Brain pericyte (primary cell): ENCODE results near the gene KIAA0319L.

Experiments used
- DNase-seq: peaks from one replicate; pipeline ENCODE4 v3.0.0-alpha.2; 2012; ENCODE audit warnings: low read depth, low spot score

Gene KIAA0319L

DNA sequence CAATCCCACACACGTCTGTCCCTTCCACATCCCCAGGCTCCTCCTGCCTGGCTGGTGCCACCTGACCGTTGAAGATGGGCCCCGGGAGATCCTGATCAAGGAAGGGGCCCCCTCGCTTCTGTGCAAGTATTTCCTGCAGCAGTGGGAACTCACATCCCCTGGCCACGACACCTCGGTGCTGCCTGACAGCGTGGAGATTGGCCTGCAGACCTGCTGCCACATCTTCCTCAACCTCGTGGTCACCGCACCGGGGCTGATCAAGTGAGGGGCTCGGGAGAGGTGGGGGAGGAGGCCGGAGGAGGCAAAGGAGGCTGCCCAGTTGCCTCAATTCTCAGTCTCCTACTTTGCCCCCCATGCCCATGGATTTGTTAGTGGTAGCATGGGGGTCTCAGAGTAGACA lies 6.0 kb upstream of the KIAA0319L start:
- no peak for DNase-seq

DNA sequence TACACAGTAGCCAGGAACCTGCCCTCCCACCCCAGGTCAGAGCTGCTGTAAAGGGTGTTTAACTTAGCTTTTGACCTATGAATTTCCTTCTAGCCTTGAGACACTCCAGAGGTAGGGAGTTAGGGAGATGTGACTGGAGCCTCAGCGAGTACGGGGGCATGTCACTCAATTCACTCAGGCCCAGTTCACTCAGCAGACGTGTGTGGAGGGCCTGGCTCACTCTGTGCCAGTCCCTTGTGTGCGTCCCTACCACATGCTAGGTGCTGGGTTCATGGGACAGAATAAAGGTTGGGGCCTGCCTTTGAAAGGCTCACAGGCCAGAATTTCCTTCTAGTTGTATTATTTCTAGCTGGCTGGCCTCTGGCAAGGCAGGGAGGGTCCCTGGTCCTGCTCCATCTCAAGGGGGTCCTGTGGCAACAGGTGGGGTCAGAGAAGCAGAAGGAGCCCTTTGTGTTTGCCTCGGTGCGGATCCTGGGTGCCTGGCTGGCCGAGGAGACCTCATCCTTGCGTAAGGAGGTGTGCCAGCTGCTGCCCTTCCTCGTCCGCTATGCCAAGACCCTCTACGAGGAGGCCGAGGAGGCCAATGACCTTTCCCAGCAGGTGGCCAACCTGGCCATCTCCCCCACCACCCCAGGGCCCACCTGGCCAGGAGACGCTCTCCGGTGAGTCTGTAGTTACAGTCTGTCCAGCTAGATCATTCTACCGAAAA lies 4.9 kb upstream of the KIAA0319L start:
- no peak for DNase-seq

DNA sequence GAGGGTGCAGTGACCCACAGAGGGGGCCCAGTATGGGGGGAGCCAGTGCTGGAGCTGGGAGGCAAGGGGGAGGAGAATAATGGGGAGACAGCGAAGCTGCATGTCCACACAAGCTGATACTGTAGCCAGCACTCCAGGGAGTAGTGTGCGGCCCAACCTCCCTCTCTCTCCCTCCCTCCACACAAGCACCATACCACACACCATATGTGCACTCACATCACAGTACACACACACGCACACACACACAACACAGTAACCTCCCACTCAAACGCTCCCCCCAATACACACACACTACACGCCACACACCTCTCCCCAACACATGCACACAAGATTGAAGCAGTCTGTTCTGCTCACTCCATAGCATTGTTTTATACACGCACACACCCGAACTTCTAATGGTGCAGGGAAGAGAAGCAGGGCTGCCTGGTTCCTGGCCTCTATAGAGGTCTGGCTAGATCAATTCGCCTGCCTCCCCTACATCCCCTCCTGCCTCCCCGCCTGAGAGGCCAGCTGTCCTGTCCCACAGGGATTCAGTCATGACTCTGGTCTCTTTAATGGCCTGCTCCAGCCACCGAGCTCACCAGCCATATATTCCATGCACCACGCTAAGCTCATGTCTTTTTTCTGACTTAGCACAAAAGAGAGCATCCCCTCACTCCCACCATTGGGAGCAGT lies 4.2 kb upstream of the KIAA0319L start:
- no peak for DNase-seq

DNA sequence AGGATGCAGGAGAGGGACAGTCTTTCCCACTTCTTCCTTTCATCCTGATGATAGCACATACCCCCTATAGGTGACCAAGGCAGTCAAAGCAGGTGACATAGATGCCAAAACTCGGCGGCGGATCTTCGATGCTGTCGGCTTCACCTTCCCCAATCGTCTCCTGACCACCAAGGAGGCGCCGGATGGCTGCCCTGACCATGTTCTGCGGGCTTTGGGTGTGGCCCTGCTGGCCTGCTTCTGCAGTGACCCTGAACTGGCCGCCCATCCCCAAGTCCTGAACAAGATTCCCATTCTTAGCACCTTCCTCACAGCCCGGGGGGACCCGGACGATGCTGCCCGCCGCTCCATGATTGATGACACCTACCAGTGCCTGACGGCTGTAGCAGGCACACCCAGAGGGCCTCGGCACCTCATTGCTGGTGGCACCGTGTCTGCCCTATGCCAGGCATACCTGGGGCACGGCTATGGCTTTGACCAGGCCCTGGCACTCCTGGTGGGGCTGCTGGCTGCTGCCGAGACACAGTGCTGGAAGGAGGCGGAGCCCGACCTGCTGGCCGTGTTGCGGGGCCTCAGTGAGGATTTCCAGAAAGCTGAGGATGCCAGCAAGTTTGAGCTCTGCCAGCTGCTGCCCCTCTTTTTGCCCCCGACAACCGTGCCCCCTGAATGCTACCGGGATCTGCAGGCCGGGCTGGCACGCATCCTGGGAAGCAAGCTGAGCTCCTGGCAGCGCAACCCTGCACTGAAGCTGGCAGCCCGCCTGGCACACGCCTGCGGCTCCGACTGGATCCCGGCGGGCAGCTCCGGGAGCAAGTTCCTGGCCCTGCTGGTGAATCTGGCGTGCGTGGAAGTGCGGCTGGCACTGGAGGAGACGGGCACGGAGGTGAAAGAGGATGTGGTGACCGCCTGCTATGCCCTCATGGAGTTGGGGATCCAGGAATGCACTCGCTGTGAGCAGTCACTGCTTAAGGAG lies 3.3 kb upstream of the KIAA0319L start:
- no peak for DNase-seq

DNA sequence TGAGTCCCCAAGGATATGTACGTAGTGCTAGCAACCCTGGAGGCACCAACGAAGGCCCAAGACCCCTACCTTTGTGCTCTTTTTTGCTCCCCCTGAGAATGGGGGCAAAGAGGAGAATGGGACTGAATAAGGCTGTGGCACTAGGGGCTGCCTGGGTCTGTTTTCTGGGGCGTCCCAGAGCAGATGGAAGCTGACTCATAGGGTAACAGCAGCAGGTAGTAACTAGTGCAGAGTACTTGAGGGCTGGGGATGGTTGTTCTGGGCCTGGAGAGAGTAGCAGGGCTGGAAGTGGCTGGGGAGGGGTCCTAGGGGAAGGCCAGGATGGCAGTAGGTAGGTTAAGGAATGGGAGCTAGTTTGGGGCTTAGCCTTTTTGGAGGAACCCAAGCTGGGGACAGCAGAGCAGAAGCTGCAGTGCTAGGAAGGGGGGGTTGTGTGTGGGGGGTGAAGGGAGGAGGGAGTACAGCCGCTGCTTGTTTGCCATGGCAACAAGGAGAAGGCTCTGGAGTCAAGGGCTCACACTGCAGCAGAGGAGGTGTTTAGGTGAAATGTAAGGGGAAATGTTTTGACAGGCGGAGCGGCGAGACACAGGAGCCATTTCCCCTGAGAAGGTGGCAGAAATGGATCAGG lies 2.2 kb upstream of the KIAA0319L start:
- DNase-seq, result no peak

DNA sequence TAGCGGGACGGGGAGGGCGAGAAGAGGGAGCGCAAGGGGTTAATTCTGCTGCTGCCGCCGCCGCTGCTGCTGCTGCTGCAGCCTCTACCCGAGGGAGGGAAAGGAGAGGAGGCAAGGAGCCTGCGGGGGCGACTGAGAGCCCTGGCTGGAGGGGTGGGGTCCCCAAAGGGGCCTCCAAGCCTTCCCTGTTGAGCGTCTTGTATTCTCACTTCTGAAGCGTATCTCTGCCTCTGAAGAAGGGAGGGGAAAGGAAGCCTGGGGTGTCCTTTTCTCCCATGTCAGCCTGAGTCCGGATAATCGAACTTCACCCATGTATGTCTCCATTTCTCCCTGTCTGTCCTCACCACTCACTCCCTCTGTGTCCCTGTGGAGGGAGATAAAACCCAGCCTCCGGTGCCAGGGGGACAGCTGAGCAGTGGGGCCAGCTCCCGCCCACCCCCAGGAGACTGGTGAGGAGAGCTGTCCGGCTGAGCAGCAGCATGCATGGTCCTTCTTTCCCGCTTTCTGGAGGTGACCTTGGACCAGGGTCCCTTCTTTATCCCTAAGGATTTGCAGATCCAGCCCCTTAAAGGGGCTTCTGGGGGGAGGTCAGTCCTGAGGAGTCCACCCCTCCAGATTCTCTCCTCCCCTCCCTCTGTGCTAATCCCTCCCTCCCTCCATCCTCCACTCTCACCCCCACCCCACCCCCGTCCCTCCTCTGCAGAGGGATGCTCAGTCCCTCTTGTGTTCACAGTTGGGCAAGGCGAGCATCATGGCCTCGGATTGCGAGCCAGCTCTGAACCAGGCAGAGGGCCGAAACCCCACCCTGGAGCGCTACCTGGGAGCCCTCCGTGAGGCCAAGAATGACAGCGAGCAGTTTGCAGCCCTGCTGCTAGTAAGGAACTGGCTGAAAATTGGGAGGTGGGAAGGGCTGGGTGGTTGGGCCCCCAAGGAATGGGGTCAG lies 1.4 kb upstream of the KIAA0319L start:
- DNase-seq, result no peak

DNA sequence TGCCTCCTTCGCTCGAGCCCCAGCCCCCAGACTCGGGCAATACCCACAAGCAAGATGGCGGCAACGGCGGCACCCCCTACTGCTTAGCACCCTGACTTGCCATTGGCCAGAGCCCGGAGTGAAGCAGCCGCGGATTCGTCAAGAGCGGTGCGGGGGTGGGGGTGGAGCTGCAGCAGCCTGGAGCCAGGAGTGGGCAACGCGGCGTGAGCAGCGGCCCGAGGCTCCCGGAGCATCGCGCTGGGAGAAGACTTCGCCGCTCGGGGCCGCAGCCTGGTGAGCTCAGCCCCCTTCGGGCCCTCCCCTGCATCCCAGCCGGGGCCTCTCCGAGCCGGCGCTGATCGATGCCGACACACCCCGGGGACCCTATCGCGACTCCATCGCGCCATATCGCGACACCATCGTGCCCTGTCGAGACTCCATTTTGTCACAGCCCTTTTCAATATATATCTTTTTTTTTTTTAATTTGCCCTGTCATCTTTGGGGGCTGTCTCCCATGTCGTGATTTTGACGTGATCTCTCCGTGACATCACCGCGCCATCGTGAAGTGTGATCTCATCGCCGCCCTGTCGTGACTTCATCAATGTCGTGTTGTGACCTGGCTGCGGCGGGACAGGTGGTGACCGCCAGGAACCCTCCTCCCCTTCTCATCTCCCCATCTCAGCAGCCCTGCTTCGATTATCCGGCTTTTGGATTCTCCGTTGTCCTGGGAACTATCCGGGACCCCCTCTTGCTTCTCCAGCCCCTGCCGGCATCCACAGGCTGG lies 589 bp upstream of the KIAA0319L start, which contains the start of gene NCDN:
Gene NCDN (plus strand): TSS at position 189 of the 763 bp plus-strand sequence. CDS start 392 bp downstream, at position 581.
- DNase-seq, result peak; percentile 92

DNA sequence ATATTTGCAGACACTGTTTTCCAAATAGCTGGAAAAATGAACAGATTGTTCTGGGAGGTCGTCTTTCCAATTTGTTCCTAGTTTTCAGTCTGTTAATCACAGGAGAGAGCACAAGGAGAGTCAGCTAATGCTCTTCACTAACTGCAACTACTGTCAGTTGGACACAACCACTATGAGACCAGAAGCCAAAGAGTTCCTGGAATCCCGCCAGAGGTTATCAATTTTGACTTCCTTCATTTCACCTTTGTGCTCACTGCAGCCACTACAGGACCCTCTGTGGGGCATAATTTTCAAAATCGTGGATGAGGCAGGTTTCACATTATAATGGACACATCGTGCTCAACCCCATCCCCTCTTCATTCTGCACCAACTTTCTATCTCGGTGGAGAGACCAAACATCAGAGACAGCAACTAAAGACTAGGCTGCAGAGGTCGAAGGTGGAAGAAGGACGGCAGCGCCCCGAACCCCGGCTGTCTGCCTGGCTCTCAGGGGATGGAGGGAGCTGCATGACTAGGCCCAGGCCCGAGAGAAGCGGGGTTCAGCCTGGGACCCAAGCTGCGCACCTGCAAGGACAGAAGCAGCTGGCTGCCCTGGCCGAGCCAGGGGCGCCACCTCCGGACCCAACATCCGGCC lies 602 bp downstream of the KIAA0319L start:
- no peak for DNase-seq

DNA sequence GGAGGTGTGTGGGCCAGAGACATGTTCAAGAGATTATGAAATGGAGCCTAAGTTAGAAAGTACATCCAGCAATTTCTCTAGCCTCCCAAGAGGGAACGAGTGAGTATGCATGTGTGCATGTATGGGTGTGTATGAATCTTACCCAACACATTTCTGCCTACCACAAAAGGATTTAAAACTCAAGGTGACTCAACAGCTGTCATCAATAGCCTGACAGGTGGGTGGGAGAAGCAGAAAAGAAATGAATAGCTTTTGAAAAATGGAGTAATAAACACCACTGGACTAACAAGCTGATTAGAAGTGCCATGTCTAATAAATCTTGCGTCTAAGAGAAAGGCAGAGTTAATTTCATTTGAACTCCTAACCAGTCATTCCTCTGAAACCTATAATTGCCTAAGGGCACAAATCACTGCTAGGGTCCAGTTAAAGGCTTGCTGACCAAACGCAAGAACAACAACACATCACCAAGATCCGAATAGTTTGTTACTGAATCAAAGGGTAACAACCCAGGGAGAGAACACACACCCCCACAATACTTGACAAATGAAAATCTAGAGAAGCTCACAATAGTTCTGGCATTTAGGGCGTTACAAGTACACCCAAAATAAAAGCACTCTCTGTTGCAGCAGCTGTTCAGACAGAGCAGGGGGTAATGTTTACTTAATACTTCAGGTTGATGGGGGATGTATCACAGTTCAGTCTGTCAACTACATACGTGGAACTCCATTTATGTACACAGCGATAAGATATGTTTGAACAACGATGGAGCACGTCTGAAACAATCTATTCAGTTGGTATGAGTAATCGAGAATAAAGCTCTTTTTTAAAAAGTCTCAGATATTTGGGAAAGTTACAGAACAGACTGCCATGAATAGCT lies 1.4 kb downstream of the KIAA0319L start:
- no peak for DNase-seq

DNA sequence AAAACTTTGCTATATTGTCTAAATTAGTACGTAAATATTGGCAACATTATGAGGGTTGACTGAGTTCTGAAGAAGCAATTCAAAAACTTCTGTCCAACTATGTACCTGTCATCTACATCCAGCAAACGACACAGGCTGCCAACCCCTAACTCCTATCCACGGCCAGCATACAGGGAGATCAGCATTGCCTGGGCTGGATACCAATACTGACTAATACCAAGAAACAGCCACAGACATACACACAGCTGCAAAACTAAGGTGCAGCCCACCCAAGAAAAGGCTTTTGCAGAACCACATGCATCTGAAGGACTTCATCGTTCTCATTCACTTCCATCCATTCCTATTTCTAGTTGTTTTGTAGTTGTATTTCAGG lies 2.0 kb downstream of the KIAA0319L start:
- DNase-seq, result no peak

DNA sequence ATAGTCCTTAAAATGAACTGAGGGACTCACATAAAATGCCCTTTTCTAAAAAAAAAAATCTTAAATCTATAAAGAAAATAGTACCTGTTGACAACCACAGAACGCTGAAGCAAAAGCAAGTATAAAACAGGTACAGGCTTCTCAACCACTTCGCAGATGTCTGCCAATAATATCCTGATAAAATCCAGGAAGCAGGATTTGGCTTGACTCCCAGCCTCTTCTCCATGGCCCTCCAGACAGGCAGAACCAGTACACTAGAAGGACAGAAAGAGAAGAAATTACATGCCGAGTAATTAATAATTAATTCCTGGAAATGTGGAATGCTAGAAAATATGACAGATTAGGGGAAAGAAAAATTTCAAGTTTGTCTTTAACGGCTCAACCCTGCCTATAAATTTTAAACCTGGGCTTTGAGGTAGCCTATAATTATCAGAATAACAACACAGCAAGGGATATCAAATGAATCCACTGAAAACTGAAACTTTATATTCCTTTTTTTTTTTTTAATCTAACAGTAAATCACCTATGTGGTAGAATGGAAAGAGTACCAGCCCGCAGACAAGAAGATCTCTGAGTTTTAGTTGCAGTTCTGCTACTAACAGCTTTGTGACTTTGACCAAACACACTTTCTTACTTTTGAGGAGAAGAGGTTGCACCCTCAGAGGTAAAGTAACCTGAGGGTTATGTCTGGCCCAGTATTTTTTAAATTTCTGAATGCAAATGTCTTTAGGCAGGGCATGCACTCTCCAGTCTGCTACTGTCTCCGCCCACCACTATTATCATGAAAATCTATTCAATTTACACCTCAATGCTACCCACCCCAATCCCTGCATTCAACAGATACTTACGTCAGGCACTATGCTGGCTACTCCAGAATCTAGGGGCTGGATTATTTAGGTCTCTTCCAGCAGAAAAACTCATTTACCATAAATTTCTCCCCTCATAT lies 2.7 kb downstream of the KIAA0319L start:
- no peak for DNase-seq

DNA sequence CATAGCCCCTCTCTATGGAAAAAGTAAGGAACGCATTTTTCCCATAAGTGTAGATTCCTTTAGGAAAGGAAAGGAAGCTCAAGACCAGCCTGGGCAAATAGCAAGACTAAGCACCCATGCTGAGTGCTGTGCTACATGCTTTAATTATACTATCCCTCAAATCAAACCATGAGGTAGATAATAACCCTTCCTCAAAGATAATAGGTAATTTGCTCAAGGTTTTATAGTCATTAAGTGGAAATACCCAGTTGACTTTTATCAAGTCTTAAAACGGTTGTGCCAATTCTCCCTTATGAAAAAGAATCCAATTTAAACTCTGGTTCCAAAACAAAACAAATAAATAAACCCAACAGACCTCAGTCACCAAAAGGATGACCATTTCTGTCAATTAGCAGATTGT lies 3.4 kb downstream of the KIAA0319L start:
- no peak for DNase-seq

DNA sequence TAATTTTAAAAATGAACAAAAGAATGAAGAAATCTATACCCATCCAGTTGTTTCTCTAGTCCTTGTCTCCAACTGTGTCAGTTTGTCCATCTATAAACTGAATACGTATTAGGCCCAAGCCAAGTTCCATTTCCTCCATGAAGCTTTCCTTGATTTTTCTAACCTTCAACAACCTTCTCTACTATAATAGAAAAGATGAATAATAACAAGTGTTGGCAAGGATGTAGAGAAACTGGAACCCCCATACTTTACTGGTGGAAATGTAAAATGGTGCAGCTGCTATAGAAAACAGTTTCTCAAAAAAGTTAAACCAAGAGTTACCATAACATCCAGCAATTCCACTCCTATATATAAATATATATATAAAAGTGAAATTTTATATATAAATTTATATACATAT lies 10.6 kb downstream of the KIAA0319L start:
- no peak for DNase-seq

DNA sequence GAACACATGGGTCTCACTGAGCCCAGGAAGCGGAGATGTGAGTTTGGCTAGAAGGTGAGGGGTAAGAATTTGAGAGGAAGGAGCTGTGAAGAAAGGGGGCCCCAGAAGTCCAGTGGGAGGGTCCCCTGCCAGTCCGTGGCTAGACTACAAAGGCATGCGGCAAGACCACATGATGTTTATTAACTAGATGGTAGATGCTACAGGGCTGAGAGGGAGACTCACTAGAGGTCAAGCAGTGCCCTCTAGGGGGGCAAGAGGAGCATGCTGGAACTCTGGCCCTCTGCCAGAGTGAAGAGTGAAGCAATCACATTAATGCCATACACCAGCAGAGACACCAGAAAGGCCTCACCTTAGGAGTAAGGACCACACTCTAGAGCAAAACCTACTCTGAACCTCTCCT lies 12.2 kb downstream of the KIAA0319L start:
- no peak for DNase-seq

DNA sequence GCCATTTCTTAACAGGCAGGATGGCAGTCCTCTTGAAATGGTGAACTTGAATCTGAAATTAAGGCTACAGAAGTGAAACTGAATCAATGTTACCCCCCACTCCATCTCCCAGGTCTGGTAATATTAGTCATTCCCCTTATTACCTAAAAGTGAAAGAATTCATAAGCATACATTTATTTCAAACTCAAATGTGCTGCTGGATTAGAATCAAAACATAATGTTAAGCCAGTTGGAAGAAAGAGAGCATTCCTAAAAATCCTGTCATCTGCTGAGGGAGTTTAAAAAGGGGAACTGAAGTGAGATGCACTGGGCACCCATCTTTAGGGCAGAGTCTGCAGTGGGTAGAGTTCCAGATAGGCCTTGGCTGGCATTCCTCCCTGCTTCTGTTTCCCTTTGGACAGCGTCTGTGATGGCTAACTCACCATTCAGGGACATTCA lies 17.4 kb downstream of the KIAA0319L start:
- DNase-seq, result no peak

DNA sequence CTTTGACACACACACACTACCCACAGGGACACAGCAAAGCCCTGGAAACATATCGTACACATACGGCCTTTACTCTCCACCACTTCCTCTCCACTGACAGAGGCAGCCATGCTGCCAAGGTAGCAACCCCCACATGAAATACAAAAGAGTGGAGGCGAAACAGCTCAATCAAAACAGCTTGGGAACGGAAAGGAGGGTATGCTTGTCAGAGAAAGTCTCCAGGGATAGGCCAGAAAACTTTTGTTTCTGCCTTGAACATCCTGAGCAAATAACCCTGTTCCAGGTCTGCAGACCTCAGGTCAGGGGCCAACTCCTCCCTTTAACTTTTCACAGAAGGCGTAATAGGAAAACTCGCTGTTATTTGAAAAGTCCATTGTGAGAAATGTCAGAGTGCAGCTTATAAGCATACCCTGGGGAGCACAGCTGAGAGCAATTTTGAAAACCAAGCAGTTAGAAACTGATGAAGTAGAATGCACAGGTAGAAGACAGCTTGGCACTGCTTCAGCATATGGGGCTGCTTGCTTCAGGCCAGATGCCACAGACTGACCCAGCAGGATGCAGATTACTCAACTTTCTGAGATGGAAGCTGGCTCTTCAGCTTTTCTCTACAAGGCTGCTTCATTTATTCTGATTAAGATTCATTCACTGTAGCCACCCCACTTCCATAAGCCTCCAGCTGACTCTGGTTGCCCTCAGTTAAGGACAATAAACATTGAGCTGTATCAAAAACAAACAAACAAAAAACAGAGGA lies 18.0 kb downstream of the KIAA0319L start:
- DNase-seq, result no peak
